HepG2 (cell line): ENCODE data around the gene PDZD7. TPM values are rescaled to one million over a fixed set of nuclear protein-coding genes. Genes with fewer than 3 reads are reported as not detected.

Experiments
- ARID4A ChIP-seq: sonication (generic); formaldehyde crosslinking; IDR thresholded peaks from 2 replicates; pipeline ENCODE4 v1.5.0; 2020; ENCODE audit warnings: mild to moderate bottlenecking, missing genetic modification reagents, borderline replicate concordance
- IRF2 ChIP-seq: IDR thresholded peaks from 2 replicates; pipeline ENCODE4 v1.6.1; 2018; ENCODE audit warnings: missing genetic modification reagents, missing compliant biosample characterization
- SMAD3 ChIP-seq: sonication (generic); formaldehyde crosslinking; IDR thresholded peaks from 2 replicates; pipeline ENCODE4 v1.4.0; 2020; ENCODE audit warnings: missing genetic modification reagents
- ZFP36 ChIP-seq: fragments of 150-350 bp; IDR thresholded peaks from 2 replicates; pipeline ENCODE4 v1.6.1; 2018; ENCODE audit warnings: borderline replicate concordance, low read length, low read depth; ENCODE audit not compliant: partially characterized antibody
- ZMYM2 ChIP-seq: sonication (generic); formaldehyde crosslinking; IDR thresholded peaks from 2 replicates; pipeline ENCODE4 v1.8.0; 2022; ENCODE audit warnings: mild to moderate bottlenecking, missing genetic modification reagents
- ZNF160 ChIP-seq: sonication (generic); formaldehyde crosslinking; IDR thresholded peaks from 2 replicates; pipeline ENCODE4 v1.8.0; 2022; ENCODE audit warnings: mild to moderate bottlenecking, inconsistent platforms, missing genetic modification reagents
- ZNF24 ChIP-seq: fragments of 450-650 bp; IDR thresholded peaks from 2 replicates; pipeline ENCODE4 v1.6.1; 2017; ENCODE audit warnings: antibody characterized with exemption, mild to moderate bottlenecking
- ZNF543 ChIP-seq: sonication (generic); formaldehyde crosslinking; IDR thresholded peaks from 2 replicates; pipeline ENCODE4 v1.4.0; 2020; ENCODE audit warnings: mild to moderate bottlenecking, missing genetic modification reagents
- polyA plus RNA-seq, 8 experiments: library from polyadenylated mRNA; depleted of rRNA in 3 of 8; stranded (reverse) in 7 of 8; unstranded in 1 of 8; fragments of >200 nt; fragmentation: Illumina TruSeq in 4 of 8; extraction: Trizol in 4 of 8; gene quantifications; 2 replicates each; pipeline versions ENCODE4 v1.2.1 to v1.2.3, GENCODE V29; 2011 to 2016; ENCODE audit warnings: low read depth in 4 of 8, missing spikeins in 1 of 8, mixed read lengths in 1 of 8; ENCODE audit not compliant: insufficient read depth in 1 of 8
- total RNA-seq, 5 experiments: library from RNA; depleted of rRNA; stranded (reverse); fragments of >200 nt; fragmentation: Illumina TruSeq; extraction: Trizol; gene quantifications; 2 replicates each; pipeline ENCODE4 v1.2.3, GENCODE V29; 2016; ENCODE audit warnings: low read depth in 1 of 5
- TF ChIP-seq, protein P1 (sequence below): sonication (generic); formaldehyde crosslinking; IDR thresholded peaks from 2 replicates; pipeline ENCODE4 v1.4.0; 2020; ENCODE audit warnings: missing genetic modification reagents, mild to moderate bottlenecking, borderline replicate concordance

PDZD7 gene
- total and polyA plus RNA-seq, 2 of the 13 experiments (the other 11 are each of a cell fraction or from before 2014, with no cell fraction given): 0.58 to 0.73 TPM

- TF ChIP-seq ZNF24 (no peak), ARID4A (CRISPR knock-in tag) (no peak), IRF2 (no peak), ZFP36 (no peak), ZMYM2 (CRISPR knock-in tag) (no peak), ZNF543 (no peak), ZNF160 (no peak), SMAD3 (CRISPR knock-in tag) (no peak)
- TF ChIP-seq, protein P1, sequence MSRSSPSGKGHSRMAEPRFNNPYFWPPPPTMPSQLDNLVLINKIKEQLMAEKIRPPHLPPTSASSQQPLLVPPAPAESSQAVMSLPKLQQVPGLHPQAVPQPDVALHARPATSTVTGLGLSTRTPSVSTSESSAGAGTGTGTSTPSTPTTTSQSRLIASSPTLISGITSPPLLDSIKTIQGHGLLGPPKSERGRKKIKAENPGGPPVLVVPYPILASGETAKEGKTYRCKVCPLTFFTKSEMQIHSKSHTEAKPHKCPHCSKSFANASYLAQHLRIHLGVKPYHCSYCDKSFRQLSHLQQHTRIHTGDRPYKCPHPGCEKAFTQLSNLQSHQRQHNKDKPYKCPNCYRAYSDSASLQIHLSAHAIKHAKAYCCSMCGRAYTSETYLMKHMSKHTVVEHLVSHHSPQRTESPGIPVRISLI (CRISPR knock-in tag): no peak
These were observed 23.4 kb upstream of the PDZD7 start (continued) for GRCh38 chr10:101054351-101054750.
